Retinal pigment epithelial cell (primary cell): ENCODE data around the gene DIS3L2.
"Not testable (repeated sequence)": the region's sequence is repeated elsewhere in the genome, so short reads cannot be mapped to it uniquely, and the experiment has no call there.

Experiments
- DNase-seq: peaks from one replicate; pipeline ENCODE4 v3.0.0-alpha.2; 2010; ENCODE audit warnings: low read depth
- H3K4me3 ChIP-seq: 2 replicates; pipeline ENCODE4 v1.5.1; 2011; ENCODE audit warnings: mild to moderate bottlenecking, low read length, control low read depth, moderate library complexity
- CTCF ChIP-seq: conservative IDR thresholded peaks from 2 replicates; pipeline ENCODE4 v1.5.1; 2011; ENCODE audit warnings: low read depth, low read length, control low read depth, inconsistent platforms

DIS3L2 gene

GRCh38 chr2:232369126-232369951, 407.8 kb downstream of the DIS3L2 start:
- DNase-seq, result no peak
- TF ChIP-seq CTCF, result no peak
- no peak overlapping the region for H3K4me3 ChIP-seq

GRCh38 chr2:232370007-232370406, 408.5 kb downstream of the DIS3L2 start:
- not testable (repeated sequence) for DNase-seq, H3K4me3 ChIP-seq

GRCh38 chr2:232372231-232373208, 411.0 kb downstream of the DIS3L2 start:
- H3K4me3 ChIP-seq, result no peak overlapping the region
- no peak for DNase-seq
- no peak for TF ChIP-seq CTCF

GRCh38 chr2:232374356-232374755, 412.8 kb downstream of the DIS3L2 start:
- no peak for DNase-seq
- no peak overlapping the region for H3K4me3 ChIP-seq
- no peak for TF ChIP-seq CTCF

GRCh38 chr2:232375164-232375563, 413.7 kb downstream of the DIS3L2 start:
- H3K4me3 ChIP-seq, result no peak overlapping the region
- DNase-seq, result no peak
- TF ChIP-seq CTCF, result no peak

GRCh38 chr2:232376260-232376659, 414.7 kb downstream of the DIS3L2 start:
- DNase-seq, result no peak
- no peak overlapping the region for H3K4me3 ChIP-seq
- TF ChIP-seq CTCF, result no peak

- DNase-seq, result no peak
- no peak overlapping the region for H3K4me3 ChIP-seq
- no peak for TF ChIP-seq CTCF
These were observed 415.2 kb downstream of the DIS3L2 start for GRCh38 chr2:232376713-232377112.
